Fibroblast of lung (primary cell): Measurements from ENCODE around the gene PDE4D. TPM values are rescaled to one million over a fixed set of nuclear protein-coding genes. Genes with fewer than 3 reads are reported as not detected.

Source experiments
- DNase-seq, 2 donors: peaks; one replicate each; pipeline versions ENCODE4 v3.0.0 to v3.0.0-alpha.2; 2010; ENCODE audit warnings: low read depth in 2 of 2
- H2AFZ ChIP-seq: 2 replicates; pipeline ENCODE4 v1.5.1; 2012; ENCODE audit warnings: low read length, control low read depth, inconsistent platforms
- H3K27ac ChIP-seq: 2 replicates; pipeline ENCODE4 v1.5.1; 2011; ENCODE audit warnings: low read length, control low read depth; ENCODE audit not compliant: insufficient read depth
- H3K27me3 ChIP-seq: 2 replicates; pipeline ENCODE4 v1.5.1; 2011; ENCODE audit warnings: mild to moderate bottlenecking, low read length; ENCODE audit not compliant: control insufficient read depth, insufficient read depth
- H3K36me3 ChIP-seq: 2 replicates; pipeline ENCODE4 v1.5.1; 2011; ENCODE audit warnings: low read length; ENCODE audit not compliant: control insufficient read depth, insufficient read depth
- H3K4me1 ChIP-seq: 2 replicates; pipeline ENCODE4 v1.5.1; 2011; ENCODE audit warnings: low read length; ENCODE audit not compliant: control insufficient read depth, insufficient read depth; ENCODE audit errors: extremely low read depth
- H3K4me2 ChIP-seq: 2 replicates; pipeline ENCODE4 v1.5.1; 2011; ENCODE audit warnings: low read length, control low read depth; ENCODE audit not compliant: insufficient read depth; ENCODE audit errors: extremely low read depth
- H3K4me3 ChIP-seq, 4 experiments: fragments of 200-600 bp in 1 of 4; sonication (generic) in 1 of 4; replicated peaks in 1 of 4; 2 replicates each; pipeline ENCODE4 v1.5.1; 2011 to 2016; ENCODE audit warnings: low read length in 4 of 4, low read depth in 3 of 4, mild to moderate bottlenecking in 3 of 4, control low read depth in 2 of 4, inconsistent platforms in 1 of 4, mixed read lengths in 1 of 4; ENCODE audit not compliant: insufficient read depth in 1 of 4; ENCODE audit errors: control extremely low read depth in 1 of 4
- H3K79me2 ChIP-seq: 2 replicates; pipeline ENCODE4 v1.5.1; 2012; ENCODE audit warnings: mild to moderate bottlenecking, low read length, inconsistent platforms; ENCODE audit not compliant: control insufficient read depth, insufficient read depth
- H3K9ac ChIP-seq: 2 replicates; pipeline ENCODE4 v1.5.1; 2011; ENCODE audit warnings: mild to moderate bottlenecking, low read length, control low read depth; ENCODE audit not compliant: insufficient read depth
- H3K9me3 ChIP-seq: 2 replicates; pipeline ENCODE4 v1.5.1; 2012; ENCODE audit warnings: low read depth, low read length; ENCODE audit not compliant: control insufficient read depth, insufficient read depth
- H4K20me1 ChIP-seq: 2 replicates; pipeline ENCODE4 v1.5.1; 2011; ENCODE audit warnings: low read length; ENCODE audit not compliant: control insufficient read depth, insufficient read depth; ENCODE audit errors: extremely low read depth
- CTCF ChIP-seq, 2 donors: IDR thresholded peaks in 1 of 2; conservative IDR thresholded peaks in 1 of 2; 1 replicate in 1 of 2; 2 replicates in 1 of 2; pipeline ENCODE4 v1.5.1; 2011 to 2012; ENCODE audit warnings: low read length in 2 of 2, control low read depth in 1 of 2, inconsistent platforms in 1 of 2, low read depth in 1 of 2, mild to moderate bottlenecking in 1 of 2
- EZH2 ChIP-seq: IDR thresholded peaks from 2 replicates; pipeline ENCODE4 v1.5.1; 2012; ENCODE audit warnings: low read length, control low read depth, mild to moderate bottlenecking; ENCODE audit errors: missing control alignments
- polyA plus RNA-seq, 2 donors: library from polyadenylated mRNA; depleted of rRNA in 1 of 2; stranded (reverse) in 1 of 2; unstranded in 1 of 2; fragments of >200 nt; gene quantifications; 2 replicates each; pipeline ENCODE4 v1.2.1, GENCODE V29; 2011 to 2012; ENCODE audit warnings: missing spikeins in 1 of 2
- total RNA-seq: library from RNA; depleted of rRNA; stranded (reverse); fragments of >200 nt; gene quantifications from 2 replicates; pipeline ENCODE4 v1.2.1, GENCODE V29; 2014

Gene PDE4D
- total and polyA plus RNA-seq, 2 donors (not counting 1 experiment from before 2014, with no cell fraction given), result 2.1 to 8.3 TPM

GRCh38 chr5:59745415-59745863, 148.1 kb downstream of the PDE4D start:
- Histone ChIP-seq H3K79me2 (no peaks in the 10 kb centered on the region), H3K27me3 (no peaks in the 10 kb centered on the region), H3K36me3 (no peaks in the 10 kb centered on the region), H3K4me3 (peak overlapping the region in 1 of 4 experiments; percentile 48), H3K9ac (peak overlapping the region; percentile 16), H3K27ac (no peak overlapping the region), H3K4me2 (peak overlapping the region; percentile 41), H3K9me3 (no peaks in the 10 kb centered on the region), H4K20me1 (no peaks in the 10 kb centered on the region), H3K4me1 (no peaks in the 10 kb centered on the region), H2AFZ (no peak overlapping the region)
- peak; percentile 80 to 100 for DNase-seq
- TF ChIP-seq CTCF (conservative IDR thresholded peaks at IDR 0.05 in 1 of 2, IDR thresholded peaks at IDR 0.05 in 1 of 2; ENCODE audit: low read depth in 1 of 2, low read length in 2 of 2) (no peak), EZH2 (no peak)

- no peaks in the 10 kb centered on the region for H3K27me3 ChIP-seq
- TF ChIP-seq CTCF (conservative IDR thresholded peaks at IDR 0.05 in 1 of 2, IDR thresholded peaks at IDR 0.05 in 1 of 2; ENCODE audit: low read depth in 1 of 2, low read length in 2 of 2) (no peak), EZH2 (no peak)
- H3K79me2 ChIP-seq, result no peaks in the 10 kb centered on the region
- no peaks in the 10 kb centered on the region for H3K9me3 ChIP-seq
- no peak overlapping the region for H3K9ac ChIP-seq
- H3K27ac ChIP-seq, result no peak overlapping the region
- H2AFZ ChIP-seq, result no peak overlapping the region
- H3K4me1 ChIP-seq, result no peaks in the 10 kb centered on the region
- no peaks in the 10 kb centered on the region for H3K36me3 ChIP-seq
- H3K4me2 ChIP-seq, result no peak overlapping the region
- no peak overlapping the region for H3K4me3 ChIP-seq
- DNase-seq, result peak; percentile 62 to 74
- no peaks in the 10 kb centered on the region for H4K20me1 ChIP-seq
These were observed 149.0 kb downstream of the PDE4D start for GRCh38 chr5:59744531-59744992.

- Histone ChIP-seq H3K9me3 (no peaks in the 10 kb centered on the region), H3K4me3 (no peak overlapping the region), H4K20me1 (no peaks in the 10 kb centered on the region), H3K9ac (no peak overlapping the region), H3K27ac (no peak overlapping the region), H3K79me2 (no peaks in the 10 kb centered on the region), H3K27me3 (no peaks in the 10 kb centered on the region), H2AFZ (no peak overlapping the region), H3K36me3 (no peaks in the 10 kb centered on the region), H3K4me1 (no peaks in the 10 kb centered on the region), H3K4me2 (no peak overlapping the region)
- no peak for TF ChIP-seq EZH2
- no peak for TF ChIP-seq CTCF (conservative IDR thresholded peaks at IDR 0.05 in 1 of 2, IDR thresholded peaks at IDR 0.05 in 1 of 2; ENCODE audit: low read depth in 1 of 2, low read length in 2 of 2)
- DNase-seq, result no peak
These were observed 151.9 kb downstream of the PDE4D start for GRCh38 chr5:59741599-59741998.
